Activated T-cell treated with anti-CD3 and anti-CD28 coated beads for 48 hours (primary cell): Measurements from ENCODE around the gene SRRM1.
"Not testable (repeated sequence)": the region's sequence is repeated elsewhere in the genome, so short reads cannot be mapped to it uniquely, and the experiment has no call there.

Experiments
- DNase-seq: peaks from one replicate; pipeline ENCODE4 v3.0.0-alpha.2; 2020; ENCODE audit warnings: low read depth

Gene SRRM1

DNA sequence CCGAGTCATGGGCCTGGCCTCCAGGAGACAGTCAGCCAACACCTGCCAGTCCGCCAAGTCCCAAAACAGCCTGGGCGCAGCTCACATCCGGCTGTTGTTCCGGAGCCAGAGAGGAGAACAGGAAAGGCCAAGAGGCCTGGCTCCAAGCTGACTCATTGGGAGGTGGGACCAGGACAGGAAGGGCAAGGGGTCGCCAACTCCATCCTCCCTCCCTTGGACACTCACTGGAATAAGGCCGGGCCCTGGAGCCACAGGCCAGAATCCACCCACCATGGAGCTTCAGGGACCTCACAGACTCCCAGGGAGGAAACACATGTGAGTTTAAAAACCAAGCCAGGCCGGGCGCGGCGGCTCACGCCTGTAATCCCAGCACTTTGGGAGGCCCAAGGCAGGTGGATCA lies 77.0 kb downstream of the SRRM1 start:
- no peak for DNase-seq

- no peak for DNase-seq
Measured at GRCh38 chr1:24721533-24721932, 78.4 kb downstream of the SRRM1 start.

DNA sequence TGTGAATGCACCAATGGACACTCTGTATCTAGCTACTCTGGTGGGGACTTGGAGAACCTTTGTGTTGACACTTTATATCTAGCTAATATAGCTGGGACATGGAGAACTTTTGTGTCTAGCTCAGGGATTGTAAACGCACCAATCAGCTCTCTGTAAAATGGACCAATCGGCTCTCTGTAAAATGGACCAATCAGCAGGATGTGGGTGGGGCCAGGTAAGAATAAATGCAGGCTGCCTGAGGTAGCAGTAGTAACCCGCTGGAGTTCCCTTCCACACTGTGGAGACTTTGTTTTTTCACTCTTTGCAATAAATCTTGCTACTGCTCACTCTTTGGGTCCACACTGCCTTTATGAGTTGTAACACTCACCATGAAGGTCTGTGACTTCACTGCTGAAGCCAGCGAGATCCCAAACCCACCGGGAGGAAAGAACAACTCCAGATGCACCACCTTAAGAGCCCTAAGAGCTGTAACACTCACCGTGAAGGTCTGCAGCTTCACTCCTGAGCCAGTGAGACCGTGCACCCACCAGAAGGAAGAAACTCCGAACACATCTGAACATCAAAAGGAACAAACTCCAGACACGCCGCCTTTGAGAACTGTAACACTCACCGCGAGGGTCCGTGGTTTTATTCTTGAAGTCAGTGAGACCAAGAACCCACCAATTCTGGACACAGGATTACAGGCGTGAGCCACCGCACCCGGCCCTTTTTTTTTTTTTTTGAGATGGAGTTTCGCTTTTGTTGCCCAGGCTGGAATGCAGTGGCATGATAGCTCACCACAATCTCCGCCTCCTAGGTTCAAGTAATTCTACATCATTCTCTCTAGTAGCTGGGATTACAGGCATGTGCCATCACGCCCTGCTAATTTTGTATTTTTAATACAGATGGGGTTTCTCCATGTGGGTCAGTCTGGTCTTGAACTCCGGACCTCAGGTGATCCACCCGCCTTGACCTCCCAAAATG lies 79.3 kb downstream of the SRRM1 start:
- not testable (repeated sequence) for DNase-seq
